Breast epithelium (tissue), 4 donors: Measurements from ENCODE around the gene DAPK2. TPM values are rescaled to one million over a fixed set of nuclear protein-coding genes. Genes with fewer than 3 reads are reported as not detected.

ENCODE experiments used
- DNase-seq, 2 donors: peaks; one replicate each; pipeline ENCODE4 v3.0.0-alpha.2; 2019; ENCODE audit warnings: low spot score in 2 of 2
- H3K27ac ChIP-seq, 2 donors: fragments of 200-600 bp; sonication (generic) in 1 of 2; one replicate each; pipeline ENCODE4 v1.5.1; 2016 to 2019; ENCODE audit warnings: mild to moderate bottlenecking in 1 of 2
- H3K27me3 ChIP-seq, 2 donors: fragments of 200-600 bp; sonication (generic) in 1 of 2; one replicate each; pipeline versions ENCODE4 v1.5.1 to v1.6.0; 2017 to 2019; ENCODE audit warnings: control low read depth in 1 of 2, mild to moderate bottlenecking in 1 of 2
- H3K36me3 ChIP-seq: fragments of 200-600 bp; one replicate; pipeline ENCODE4 v1.5.1; 2019
- H3K4me1 ChIP-seq, 2 donors: fragments of 200-600 bp; sonication (generic); one replicate each; pipeline ENCODE4 v1.5.1; 2016 to 2019; ENCODE audit warnings: control low read depth in 1 of 2
- H3K4me3 ChIP-seq, 3 donors: fragments of 200-600 bp; sonication (generic); 1 replicate in 2 of 3; 2 replicates in 1 of 3; pipeline ENCODE4 v1.5.1; 2016 to 2019; ENCODE audit warnings: mild to moderate bottlenecking in 3 of 3, moderate library complexity in 2 of 3
- H3K9me3 ChIP-seq, 2 donors: fragments of 200-600 bp; sonication (generic) in 1 of 2; one replicate each; pipeline ENCODE4 v1.5.1; 2016 to 2019; ENCODE audit warnings: control low read depth in 1 of 2
- CTCF ChIP-seq, 3 donors: fragments of 450-650 bp; IDR thresholded peaks; one replicate each; pipeline ENCODE4 v1.5.1; 2016 to 2017; ENCODE audit warnings: antibody characterized with exemption in 3 of 3, mild to moderate bottlenecking in 3 of 3, moderate library complexity in 3 of 3
- POLR2A ChIP-seq: fragments of 450-650 bp; IDR thresholded peaks from one replicate; pipeline ENCODE4 v1.6.1; 2016; ENCODE audit warnings: antibody characterized with exemption, mild to moderate bottlenecking, moderate library complexity
- POLR2AphosphoS5 ChIP-seq, 3 donors: sonication (generic); formaldehyde crosslinking; IDR thresholded peaks; one replicate each; pipeline ENCODE4 v1.6.1; 2017; ENCODE audit warnings: antibody characterized with exemption in 3 of 3
- intact Hi-C: fragments of 100-400 bp; cut with DNase I; formaldehyde crosslinking; loops from one replicate; pipeline ENCODE4 v1.15.1; 2023; ENCODE audit warnings: low total_unique reads
- total RNA-seq, 3 donors: library from RNA; depleted of rRNA; stranded (reverse); fragments of >200 nt; gene quantifications; one replicate each; pipeline ENCODE4 v1.1.0, GENCODE V29; 2016

The DAPK2 gene
- total RNA-seq, 3 donors from 2014 or later, result 23.6 to 37.3 (median 29.6) TPM

DNA sequence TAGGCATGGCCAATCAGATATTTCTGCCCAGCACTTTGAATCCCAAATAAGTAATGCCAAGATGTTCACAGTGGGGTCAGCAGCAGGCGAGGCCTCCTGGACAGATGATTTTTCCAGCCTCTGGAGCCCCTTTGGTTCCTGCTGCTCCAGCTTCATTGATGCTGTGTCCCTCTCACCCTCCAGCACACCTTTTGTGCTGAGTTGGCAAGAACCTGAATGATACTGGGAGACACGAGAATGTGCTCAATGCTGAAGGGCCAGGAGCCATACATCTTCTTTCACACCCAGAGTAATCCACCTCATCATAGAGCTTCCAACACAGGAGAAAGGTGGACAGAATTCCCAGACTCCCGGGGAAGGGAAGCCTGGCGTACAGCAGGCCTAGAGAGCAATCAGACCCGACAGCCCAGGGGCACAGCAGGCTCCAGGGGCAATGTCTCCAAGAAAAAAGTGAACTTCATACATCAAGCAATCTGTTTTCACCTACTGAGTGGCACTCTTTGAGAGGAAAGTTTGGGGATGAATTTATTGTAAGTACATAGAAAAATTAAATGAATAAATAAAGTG lies 6.7 kb upstream of the DAPK2 start:
- intact Hi-C loops, result no loop called here
- Histone ChIP-seq H3K9me3 (no peaks in the 10 kb centered on the region), H3K27me3 (no peaks in the 10 kb centered on the region), H3K36me3 (no peaks in the 10 kb centered on the region), H3K4me1 (no peaks in the 10 kb centered on the region), H3K27ac (no peak overlapping the region), H3K4me3 (no peak overlapping the region)
- no peak for DNase-seq
- TF ChIP-seq POLR2AphosphoS5 (IDR thresholded peaks at IDR 0.05) (no peak), POLR2A (no peak), CTCF (IDR thresholded peaks at IDR 0.05) (no peak)

GRCh38 chr15:64051407-64052259 lies 5.3 kb upstream of the DAPK2 start:
- TF ChIP-seq POLR2A (no peak), POLR2AphosphoS5 (IDR thresholded peaks at IDR 0.05) (no peak), CTCF (IDR thresholded peaks at IDR 0.05) (no peak)
- DNase-seq, result no peak
- Histone ChIP-seq H3K9me3 (no peaks in the 10 kb centered on the region), H3K4me3 (no peak overlapping the region), H3K27ac (no peak overlapping the region), H3K36me3 (no peaks in the 10 kb centered on the region), H3K27me3 (no peaks in the 10 kb centered on the region), H3K4me1 (no peaks in the 10 kb centered on the region)
- intact Hi-C loops, result no loop called here

DNA sequence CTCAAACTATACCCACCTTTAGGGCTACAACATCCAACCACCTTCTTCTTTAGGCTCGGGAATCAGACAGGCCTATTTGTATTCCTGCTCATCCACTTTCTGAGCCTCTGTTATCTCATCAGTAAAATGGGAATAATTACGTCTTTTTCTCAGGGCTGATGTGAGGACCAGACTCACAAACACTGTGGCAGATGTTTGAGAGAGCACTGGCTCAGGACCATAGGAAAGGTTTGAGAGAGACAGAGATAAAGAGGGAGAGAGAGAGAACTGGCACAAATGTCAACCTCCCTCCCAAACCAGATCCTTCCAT lies 4.8 kb upstream of the DAPK2 start:
- H3K27me3 ChIP-seq, result no peaks in the 10 kb centered on the region
- H3K4me3 ChIP-seq, result no peak overlapping the region
- no peaks in the 10 kb centered on the region for H3K4me1 ChIP-seq
- intact Hi-C loops, result no loop called here
- no peaks in the 10 kb centered on the region for H3K36me3 ChIP-seq
- H3K27ac ChIP-seq, result no peak overlapping the region
- DNase-seq, result no peak
- TF ChIP-seq POLR2A (no peak), CTCF (IDR thresholded peaks at IDR 0.05) (no peak), POLR2AphosphoS5 (IDR thresholded peaks at IDR 0.05) (no peak)
- H3K9me3 ChIP-seq, result no peaks in the 10 kb centered on the region

DNA sequence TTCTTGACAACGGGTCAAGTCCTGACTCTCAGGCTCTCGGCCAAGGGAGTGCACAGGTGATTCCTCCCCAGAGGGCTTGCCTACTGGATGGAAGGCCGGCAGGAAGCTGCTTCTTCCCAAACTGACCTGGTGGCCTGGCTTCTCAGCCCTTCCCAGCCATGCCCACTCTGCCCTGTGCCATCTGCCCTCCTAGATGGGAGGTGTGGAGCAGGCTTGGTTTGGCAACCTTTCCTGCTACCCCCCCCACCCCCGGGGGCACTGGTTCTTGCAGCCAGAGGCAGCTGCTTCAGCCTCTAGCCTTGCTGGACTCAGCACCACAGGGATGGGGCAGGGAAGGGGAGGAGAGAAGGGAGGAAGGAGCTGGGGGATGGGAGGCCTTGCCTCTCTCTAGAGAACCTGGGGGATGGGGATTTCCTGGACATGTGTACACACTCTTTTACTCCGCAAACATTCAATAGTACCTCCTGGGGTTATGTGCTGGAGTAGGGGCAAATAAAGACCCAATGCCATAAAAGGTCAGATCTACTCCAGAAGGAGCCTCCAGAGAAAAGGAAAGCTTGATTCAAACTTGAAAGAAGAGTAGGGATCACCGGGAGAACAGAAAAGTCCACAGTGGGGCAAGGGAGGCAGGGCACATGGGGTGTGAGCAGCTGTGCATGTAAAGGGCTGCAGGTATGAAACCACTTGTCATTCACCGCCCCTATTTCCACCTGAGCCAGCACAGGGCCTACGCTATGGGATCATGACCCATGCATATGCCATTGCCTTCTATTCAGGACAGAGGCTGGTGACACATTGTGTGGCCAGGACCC lies 4.2 kb upstream of the DAPK2 start:
- no peaks in the 10 kb centered on the region for H3K4me1 ChIP-seq
- no peak for DNase-seq
- H3K4me3 ChIP-seq, result no peak overlapping the region
- H3K27ac ChIP-seq, result no peak overlapping the region
- no peaks in the 10 kb centered on the region for H3K36me3 ChIP-seq
- H3K9me3 ChIP-seq, result no peaks in the 10 kb centered on the region
- TF ChIP-seq POLR2AphosphoS5 (IDR thresholded peaks at IDR 0.05) (no peak), POLR2A (no peak), CTCF (IDR thresholded peaks at IDR 0.05) (no peak)
- H3K27me3 ChIP-seq, result no peaks in the 10 kb centered on the region
- intact Hi-C loops, result no loop called here
